Rectal smooth muscle tissue (tissue), 1 donor: ENCODE data around the gene TLDC2.

Source experiments
- H3K27ac ChIP-seq: one replicate; pipeline ENCODE4 v1.7.0; 2013; ENCODE audit warnings: low read depth, low read length, inconsistent platforms
- H3K27me3 ChIP-seq: one replicate; pipeline ENCODE4 v1.7.0; 2013; ENCODE audit warnings: low read length; ENCODE audit not compliant: control insufficient read depth, insufficient read depth
- H3K36me3 ChIP-seq: one replicate; pipeline ENCODE4 v1.7.0; 2013; ENCODE audit warnings: low read length; ENCODE audit not compliant: control insufficient read depth, insufficient read depth
- H3K4me1 ChIP-seq: one replicate; pipeline ENCODE4 v1.7.0; 2013; ENCODE audit warnings: low read length; ENCODE audit not compliant: control insufficient read depth, insufficient read depth
- H3K4me3 ChIP-seq: one replicate; pipeline ENCODE4 v1.7.0; 2013; ENCODE audit warnings: low read length
- H3K9ac ChIP-seq: one replicate; pipeline ENCODE4 v1.7.0; 2013; ENCODE audit warnings: low read length

Gene TLDC2

GRCh38 chr20:36855241-36855657 is 20.7 kb upstream of the TLDC2 start:
- Histone ChIP-seq H3K4me3 (no peak overlapping the region), H3K36me3 (no peaks in the 10 kb centered on the region), H3K4me1 (peaks cover 49% of the 10 kb centered on the region), H3K9ac (no peak overlapping the region), H3K27me3 (no peaks in the 10 kb centered on the region), H3K27ac (peak overlapping the region; percentile 59)

- no peak overlapping the region for H3K9ac ChIP-seq
- peaks cover 59% of the 10 kb centered on the region for H3K4me1 ChIP-seq
- H3K27ac ChIP-seq: peak overlapping the region; percentile 59
- H3K27me3 ChIP-seq: no peaks in the 10 kb centered on the region
- no peak overlapping the region for H3K4me3 ChIP-seq
- no peaks in the 10 kb centered on the region for H3K36me3 ChIP-seq
Observed at GRCh38 chr20:36856195-36856594, 19.7 kb upstream of the TLDC2 start.

- no peaks in the 10 kb centered on the region for H3K36me3 ChIP-seq
- peaks cover 61% of the 10 kb centered on the region for H3K4me1 ChIP-seq
- H3K27ac ChIP-seq: peak overlapping the region; percentile 59
- no peak overlapping the region for H3K4me3 ChIP-seq
- H3K9ac ChIP-seq: no peak overlapping the region
- H3K27me3 ChIP-seq: no peaks in the 10 kb centered on the region
Observed at GRCh38 chr20:36856691-36857635, 19.0 kb upstream of the TLDC2 start.

- no peak overlapping the region for H3K9ac ChIP-seq
- H3K27me3 ChIP-seq: no peaks in the 10 kb centered on the region
- peaks cover 51% of the 10 kb centered on the region for H3K4me1 ChIP-seq
- no peak overlapping the region for H3K27ac ChIP-seq
- H3K4me3 ChIP-seq: no peak overlapping the region
- no peaks in the 10 kb centered on the region for H3K36me3 ChIP-seq
Observed at GRCh38 chr20:36859282-36859555, 16.7 kb upstream of the TLDC2 start.

GRCh38 chr20:36859700-36860330 is 16.1 kb upstream of the TLDC2 start:
- peaks cover 51% of the 10 kb centered on the region for H3K4me1 ChIP-seq
- no peaks in the 10 kb centered on the region for H3K27me3 ChIP-seq
- no peak overlapping the region for H3K9ac ChIP-seq

GRCh38 chr20:36860339-36860738 is 15.6 kb upstream of the TLDC2 start:
- Histone ChIP-seq H3K4me3 (no peak overlapping the region), H3K9ac (peak overlapping the region; percentile 32), H3K4me1 (peaks cover 45% of the 10 kb centered on the region), H3K36me3 (no peaks in the 10 kb centered on the region), H3K27ac (peak overlapping the region; percentile 95), H3K27me3 (no peaks in the 10 kb centered on the region)

More at GRCh38 chr20:36859700-36860330, 16.1 kb upstream of the TLDC2 start:
- Histone ChIP-seq H3K4me3 (no peak overlapping the region), H3K27ac (peak overlapping the region; percentile 95), H3K36me3 (no peaks in the 10 kb centered on the region)

- Histone ChIP-seq H3K27me3 (no peaks in the 10 kb centered on the region), H3K9ac (no peak overlapping the region), H3K36me3 (no peaks in the 10 kb centered on the region), H3K4me3 (peak overlapping the region; percentile 64), H3K27ac (peak overlapping the region; percentile 95), H3K4me1 (peaks cover 39% of the 10 kb centered on the region)
Observed at GRCh38 chr20:36860811-36861624, 14.9 kb upstream of the TLDC2 start.

GRCh38 chr20:36861625-36861874 is 14.4 kb upstream of the TLDC2 start:
- H3K9ac ChIP-seq: peak overlapping the region; percentile 39
- H3K27ac ChIP-seq: peak overlapping the region; percentile 95
- H3K27me3 ChIP-seq: no peaks in the 10 kb centered on the region
- peak overlapping the region; percentile 64 for H3K4me3 ChIP-seq
- H3K36me3 ChIP-seq: no peaks in the 10 kb centered on the region
- peaks cover 33% of the 10 kb centered on the region for H3K4me1 ChIP-seq

GRCh38 chr20:36861875-36862801 is 13.8 kb upstream of the TLDC2 start:
- Histone ChIP-seq H3K4me3 (peak overlapping the region; percentile 64), H3K9ac (peak overlapping the region; percentile 49), H3K36me3 (no peaks in the 10 kb centered on the region), H3K4me1 (peaks cover 27% of the 10 kb centered on the region), H3K27ac (peak overlapping the region; percentile 95), H3K27me3 (no peaks in the 10 kb centered on the region)

- no peaks in the 10 kb centered on the region for H3K27me3 ChIP-seq
- peak overlapping the region; percentile 95 for H3K27ac ChIP-seq
- no peaks in the 10 kb centered on the region for H3K36me3 ChIP-seq
- H3K4me3 ChIP-seq: peak overlapping the region; percentile 64
- peak overlapping the region; percentile 16 for H3K9ac ChIP-seq
- H3K4me1 ChIP-seq: peaks cover 24% of the 10 kb centered on the region
Observed at GRCh38 chr20:36862857-36863668, 12.9 kb upstream of the TLDC2 start.
